Right ventricle myocardium superior (tissue), 1 donor: ENCODE measurements around the gene TEX2. TPM values are rescaled to one million over a fixed set of nuclear protein-coding genes. Genes with fewer than 3 reads are reported as not detected.
"Not testable (repeated sequence)": the region's sequence is repeated elsewhere in the genome, so short reads cannot be mapped to it uniquely, and the experiment has no call there.

Source experiments
- ATAC-seq: fragments of 200-7000 bp; cut with Tn5 transposase; one replicate; pipeline ENCODE4 v1.9.1; 2020; ENCODE audit warnings: mild to moderate bottlenecking; ENCODE audit not compliant: poor library complexity
- DNase-seq: peaks from one replicate; pipeline ENCODE4 v3.0.0-alpha.2; 2020
- intact Hi-C: fragments of 100-400 bp; cut with DNase I; formaldehyde crosslinking; loops from one replicate; pipeline ENCODE4 v1.11.2; 2022
- total RNA-seq: library from RNA; stranded (reverse); fragmentation: NEBNext Ultra II Directional; extraction: Animal tissue kit (Norgen Biotek cat#: 25700); gene quantifications from one replicate; pipeline ENCODE4 v1.2.1, GENCODE V29; 2021
- donor health status: DM: no; HTN: yes; CAD: no; lungs with severe emphysema.

TEX2 gene
- total RNA-seq, 1 donor from 2014 or later: 54.0 TPM

DNA sequence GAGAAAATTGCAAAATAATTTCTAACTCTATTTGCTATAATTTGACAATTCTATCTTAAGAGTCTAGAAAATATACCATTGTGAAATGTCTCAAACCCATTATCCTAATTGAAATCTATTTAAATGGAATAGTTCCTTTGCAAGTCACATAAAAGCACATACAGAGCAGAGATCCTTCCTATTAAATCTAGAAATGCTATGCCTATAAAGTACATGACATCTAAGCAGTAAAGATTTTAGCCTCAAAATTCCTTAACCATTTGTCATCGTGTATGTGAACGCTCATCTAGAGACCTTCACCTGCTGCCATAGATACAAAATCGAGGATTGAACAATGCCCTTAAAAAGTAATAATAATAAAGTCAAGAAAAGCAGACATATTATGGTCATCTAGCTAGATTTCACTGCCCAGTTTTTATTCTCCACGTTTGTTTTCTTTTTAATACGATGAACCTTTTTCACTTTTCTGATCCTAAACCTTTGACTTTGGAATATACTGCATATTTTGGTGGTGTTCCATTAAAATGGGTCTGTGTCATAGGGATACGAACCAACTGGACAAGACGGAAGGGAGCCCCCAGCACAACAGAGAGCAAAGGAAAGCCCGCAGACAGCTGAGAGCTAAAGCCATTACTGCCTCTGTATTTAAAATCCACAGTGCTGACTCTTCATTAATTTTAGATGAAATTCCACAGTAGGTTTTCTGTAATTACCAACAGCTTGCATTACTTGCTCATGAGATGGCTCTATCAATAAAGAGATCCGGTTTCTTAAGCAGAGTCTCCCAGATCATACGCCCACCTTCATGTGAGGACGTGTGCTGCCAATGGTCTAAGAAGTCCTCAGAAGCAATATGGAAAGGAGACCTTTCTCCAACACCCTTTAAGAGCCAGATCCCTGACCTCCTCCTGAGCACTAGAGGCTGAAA, 17.6 kb downstream of the TEX2 start:
- intact Hi-C loops: no loop called here
- DNase-seq: no peak
- no peak for ATAC-seq

DNA sequence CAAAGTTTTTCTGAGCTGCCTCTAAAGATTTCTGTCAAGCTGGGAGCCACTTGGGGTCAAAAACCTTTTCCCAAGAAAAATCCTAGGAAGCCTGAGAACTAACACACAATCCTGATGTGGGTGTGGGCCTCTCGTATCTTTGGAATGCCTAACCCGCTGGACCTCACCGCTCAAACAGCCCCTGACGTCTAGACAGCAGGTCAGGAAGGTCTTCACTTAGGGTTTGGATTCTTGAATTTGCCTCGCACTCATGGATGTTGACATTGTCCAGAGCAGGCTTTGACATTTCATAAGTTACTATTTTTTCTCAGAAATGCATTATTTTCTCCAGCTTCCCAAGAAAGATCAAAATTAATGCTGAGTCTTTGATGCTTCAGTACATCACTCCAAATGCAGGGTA, 18.9 kb downstream of the TEX2 start:
- DNase-seq (no peak), ATAC-seq (no peak)
- intact Hi-C loops: no loop called here

DNA sequence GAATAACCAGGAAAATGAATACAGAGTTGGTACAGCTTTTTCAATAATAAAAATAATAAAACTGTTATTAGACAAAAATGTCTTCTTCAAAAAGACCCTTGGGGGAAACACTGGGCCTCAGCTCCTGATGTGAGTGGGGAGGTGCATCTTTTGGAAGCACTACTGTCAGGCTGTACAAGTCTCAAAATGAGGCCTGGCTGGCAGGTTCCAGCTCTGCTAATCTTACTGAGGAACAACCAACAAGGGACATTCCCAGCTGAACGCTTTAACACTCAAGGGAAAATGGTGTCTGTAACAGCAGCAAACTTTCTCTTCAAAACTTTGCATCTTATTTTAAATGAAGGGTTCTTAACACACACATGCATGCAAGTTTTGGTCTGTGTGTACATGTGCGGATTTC, 19.7 kb downstream of the TEX2 start:
- no peak for ATAC-seq
- intact Hi-C loops: no loop called here
- DNase-seq: no peak

DNA sequence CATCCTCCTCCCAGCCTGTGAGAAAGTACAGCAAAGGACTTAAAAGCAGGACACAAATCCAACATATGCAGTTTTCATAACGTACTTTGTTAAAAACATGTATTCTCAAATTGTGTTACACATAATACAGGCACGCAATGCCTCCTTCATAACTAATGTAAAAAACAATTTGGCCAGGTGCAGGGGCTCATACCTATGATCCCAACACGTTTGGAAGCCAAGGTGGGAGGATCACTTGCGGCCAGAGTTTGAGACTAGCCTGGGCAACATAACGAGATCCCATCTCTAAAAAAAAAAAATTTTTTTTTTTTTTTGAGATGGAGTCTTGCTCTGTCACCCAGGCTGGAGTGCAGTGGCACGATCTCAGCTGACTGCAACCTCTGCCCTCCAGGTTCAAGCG, 20.4 kb downstream of the TEX2 start:
- intact Hi-C loops: no loop called here
- no peak for DNase-seq
- no peak for ATAC-seq

DNA sequence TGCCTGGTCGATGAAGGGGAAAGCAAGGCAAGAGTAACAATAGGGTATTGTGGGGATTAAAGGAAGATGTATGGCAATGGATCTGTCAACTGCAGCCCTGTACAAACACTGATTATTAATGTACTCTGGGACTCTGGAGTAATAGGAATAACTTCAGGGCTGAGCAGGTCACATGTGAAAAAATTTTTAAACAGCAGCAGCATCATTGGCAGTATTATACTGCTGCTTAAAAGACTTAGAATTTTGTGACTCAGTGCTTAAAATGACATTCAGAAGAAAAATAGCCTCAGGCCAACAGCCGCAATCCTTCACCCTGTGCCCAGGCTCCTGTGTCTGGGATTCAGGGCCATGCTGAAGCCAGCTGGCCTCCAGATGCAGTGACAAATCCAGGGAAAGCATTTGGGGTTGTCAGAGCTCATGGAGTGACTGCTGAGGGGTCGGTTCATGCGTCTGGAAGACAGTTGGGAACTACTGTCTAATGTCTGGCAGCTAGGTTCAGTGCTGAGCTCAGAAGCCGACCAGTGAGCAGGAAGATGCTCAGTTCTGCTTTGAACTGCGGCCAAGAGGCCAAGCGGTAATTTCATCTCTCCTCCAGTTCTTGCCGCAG, 22.2 kb downstream of the TEX2 start:
- peak; percentile 53 for ATAC-seq
- intact Hi-C loops: no loop called here

DNA sequence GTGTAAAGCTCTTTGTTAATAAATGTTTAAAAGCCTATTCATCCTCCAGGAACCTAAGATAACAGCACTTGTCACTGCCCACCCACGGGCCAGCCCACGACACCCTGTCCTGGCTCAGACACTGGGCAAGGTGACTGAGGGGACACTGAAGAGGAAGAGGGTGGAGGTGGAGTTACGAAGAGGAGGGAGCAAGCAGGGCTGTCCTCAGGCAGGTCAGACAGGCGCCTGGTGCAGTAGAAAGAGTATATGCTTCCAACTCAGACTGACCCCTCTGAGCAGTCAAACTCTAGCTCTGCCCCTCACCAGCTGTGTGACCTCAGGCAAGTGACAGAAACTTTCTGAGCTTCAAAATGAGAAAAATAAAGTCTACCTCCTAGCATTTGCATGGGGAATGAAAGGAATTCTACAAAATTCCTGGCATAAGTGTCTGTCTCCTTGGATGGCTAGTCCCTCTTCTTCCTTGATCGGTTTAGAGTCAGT, 22.8 kb downstream of the TEX2 start:
- DNase-seq: no peak

More for the DNA sequence above, 22.2 kb downstream of the TEX2 start:
- peak; percentile 63 for DNase-seq

DNA sequence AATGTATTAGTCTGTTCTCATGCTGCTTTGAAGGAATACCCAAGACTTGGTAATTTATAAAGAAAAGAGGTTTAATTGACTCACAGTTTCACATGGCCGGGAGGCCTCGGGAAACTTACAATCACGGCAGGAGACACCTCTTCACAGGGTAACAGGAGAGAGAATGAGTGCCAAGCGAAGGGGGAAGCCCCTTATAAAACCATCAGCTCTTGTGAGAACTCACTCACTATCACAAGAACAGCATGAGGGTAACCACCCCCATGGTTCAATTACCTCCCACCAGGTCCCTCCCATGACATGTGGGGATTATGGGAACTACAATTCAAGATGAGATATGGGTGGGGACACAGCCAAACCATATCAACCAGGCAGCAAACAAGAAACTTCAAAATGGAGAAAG, 24.6 kb downstream of the TEX2 start:
- ATAC-seq, DNase-seq, intact Hi-C loops: not testable (repeated sequence)

More for the DNA sequence above, 22.8 kb downstream of the TEX2 start:
- intact Hi-C loops: no loop called here
- ATAC-seq: peak; percentile 81

DNA sequence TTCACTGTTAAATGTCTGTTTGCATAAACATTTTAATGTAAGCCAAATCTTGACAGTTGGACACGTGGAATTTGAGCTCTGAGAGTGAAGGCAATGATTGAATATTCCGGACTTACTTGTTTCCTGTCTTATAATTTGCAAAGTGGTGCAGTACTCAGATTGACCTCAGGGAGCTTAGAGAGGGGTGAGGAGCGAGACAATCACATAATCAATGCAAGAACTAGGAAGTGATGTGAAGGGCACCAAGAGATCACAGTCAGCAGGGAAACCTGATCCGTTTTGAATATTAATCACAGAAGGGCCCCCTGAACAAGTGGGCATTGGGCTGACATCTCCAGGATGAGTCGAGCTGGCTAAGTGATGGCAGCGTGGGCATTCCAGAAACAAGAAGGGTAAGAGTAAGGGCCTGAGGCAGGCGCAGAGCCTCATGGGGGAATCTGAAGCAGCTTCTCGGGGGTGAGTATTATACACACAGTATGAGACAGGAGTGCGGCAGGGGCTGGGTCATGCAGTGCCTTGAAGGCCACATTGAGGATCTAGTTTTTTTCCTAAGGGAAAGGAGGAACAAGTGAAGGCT, 26.1 kb downstream of the TEX2 start:
- DNase-seq (no peak), ATAC-seq (no peak)
- intact Hi-C loops: no loop called here

DNA sequence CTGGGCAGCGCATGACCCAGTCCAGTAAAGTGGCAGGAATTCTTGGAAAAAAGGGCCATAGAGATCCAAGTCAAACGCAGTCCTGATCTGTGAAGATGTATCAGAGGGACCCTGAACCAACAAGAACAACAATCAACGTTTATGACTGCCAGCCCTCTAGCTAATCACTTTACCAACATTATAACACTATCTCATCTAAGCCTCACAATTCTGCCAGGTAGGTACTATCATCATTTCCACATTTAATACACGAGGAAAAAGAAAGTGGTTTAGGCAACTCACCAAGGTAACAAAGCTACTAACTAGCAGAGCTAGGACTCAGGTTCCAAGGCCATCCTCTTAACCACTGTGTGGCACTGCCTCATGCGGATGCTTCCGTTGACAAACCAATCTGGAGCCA, 28.1 kb downstream of the TEX2 start:
- intact Hi-C loops: no loop called here
- DNase-seq (no peak), ATAC-seq (no peak)

DNA sequence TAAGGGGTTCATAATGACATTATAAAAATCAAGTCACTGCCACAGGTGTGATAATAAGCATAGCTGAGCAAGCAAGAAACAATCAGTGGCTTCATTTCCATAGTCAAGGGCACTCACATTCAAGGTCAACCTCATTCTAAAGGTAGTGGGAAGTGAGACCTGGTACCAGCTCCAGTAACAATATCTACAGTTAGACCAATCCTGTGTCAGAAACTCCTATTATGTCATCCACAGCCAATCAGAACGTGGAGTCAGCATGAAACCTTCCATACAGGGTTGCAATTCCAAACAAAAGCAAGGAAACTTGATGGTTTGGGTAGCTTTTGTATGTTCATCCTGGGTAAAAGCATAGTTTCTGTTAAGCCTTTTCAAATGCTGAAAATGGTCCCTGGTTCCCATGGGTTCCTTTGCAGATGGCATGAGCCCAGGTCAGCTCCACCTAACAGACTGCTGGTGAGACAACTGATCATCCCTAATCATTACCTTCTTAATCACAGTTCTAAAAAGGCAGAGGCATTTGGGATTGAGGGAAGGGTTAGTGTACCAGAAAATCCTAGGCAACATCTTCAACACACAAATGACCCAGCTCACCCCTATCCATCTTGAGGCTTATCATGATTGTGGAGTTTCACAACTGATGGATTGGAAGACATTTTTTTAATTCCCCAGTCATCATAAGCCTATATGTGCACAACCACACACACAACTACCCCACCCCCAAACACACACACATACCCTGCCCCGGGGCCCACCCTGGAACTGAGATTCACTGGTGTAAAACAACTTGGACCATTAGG, 30.4 kb downstream of the TEX2 start:
- intact Hi-C loops: no loop called here
- ATAC-seq (no peak), DNase-seq (no peak)

DNA sequence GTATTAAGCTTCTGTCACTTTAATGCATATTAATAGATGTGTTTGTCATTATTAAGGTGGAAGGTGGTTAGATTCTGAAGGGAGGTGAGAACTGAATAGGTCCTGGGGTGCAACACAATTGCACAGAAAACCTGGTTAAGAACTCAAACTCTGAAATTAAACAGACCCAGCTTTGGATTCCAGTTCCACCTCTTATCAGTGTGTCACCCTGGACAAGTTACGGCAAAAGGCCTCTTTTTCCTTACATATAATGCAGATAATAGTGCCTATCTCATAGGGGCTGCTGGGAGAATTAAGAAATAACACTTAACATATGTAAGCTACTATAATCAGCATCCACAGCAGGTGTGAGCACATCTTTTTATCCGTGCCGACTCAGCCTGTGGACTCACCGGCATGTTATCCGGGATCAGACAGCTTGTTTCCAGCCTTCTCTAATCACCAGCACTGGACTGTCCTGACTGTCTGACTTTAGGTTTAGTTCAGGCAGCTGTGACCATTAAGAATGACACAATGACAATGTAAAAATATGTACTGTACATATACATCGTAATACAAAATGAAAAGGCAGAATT, 31.4 kb downstream of the TEX2 start:
- DNase-seq: no peak
- intact Hi-C loops: no loop called here
- no peak for ATAC-seq

DNA sequence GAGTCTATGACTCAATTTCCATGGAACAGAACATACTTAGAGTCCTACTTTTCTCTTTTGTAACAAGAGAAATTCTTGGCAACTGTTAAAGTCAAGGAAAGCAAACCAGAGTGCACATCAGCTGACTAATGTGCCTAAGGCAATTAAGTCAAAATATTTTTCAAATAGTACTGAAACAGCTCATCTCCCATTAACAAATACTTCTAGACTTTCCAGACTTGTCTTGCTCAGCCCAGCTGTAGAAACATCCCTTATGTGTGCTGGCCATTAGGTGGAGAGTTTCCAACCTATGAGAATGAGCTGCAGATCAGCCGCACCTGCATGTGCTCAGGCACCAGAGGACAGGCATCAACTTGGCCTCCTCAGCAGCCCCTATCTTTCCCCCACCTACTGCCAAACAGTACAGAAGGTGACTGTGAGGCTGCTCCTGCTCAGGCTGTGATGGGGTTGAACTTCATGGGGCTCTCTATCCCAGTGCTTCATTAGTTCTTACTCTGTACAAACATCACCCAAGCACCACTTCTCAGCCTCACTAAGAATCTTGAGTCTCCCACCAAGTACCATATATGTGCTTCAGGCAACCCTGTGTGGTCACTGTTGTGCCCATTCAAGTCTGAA, 32.2 kb downstream of the TEX2 start:
- DNase-seq (no peak), ATAC-seq (peak; percentile 62)
- intact Hi-C loops: no loop called here

DNA sequence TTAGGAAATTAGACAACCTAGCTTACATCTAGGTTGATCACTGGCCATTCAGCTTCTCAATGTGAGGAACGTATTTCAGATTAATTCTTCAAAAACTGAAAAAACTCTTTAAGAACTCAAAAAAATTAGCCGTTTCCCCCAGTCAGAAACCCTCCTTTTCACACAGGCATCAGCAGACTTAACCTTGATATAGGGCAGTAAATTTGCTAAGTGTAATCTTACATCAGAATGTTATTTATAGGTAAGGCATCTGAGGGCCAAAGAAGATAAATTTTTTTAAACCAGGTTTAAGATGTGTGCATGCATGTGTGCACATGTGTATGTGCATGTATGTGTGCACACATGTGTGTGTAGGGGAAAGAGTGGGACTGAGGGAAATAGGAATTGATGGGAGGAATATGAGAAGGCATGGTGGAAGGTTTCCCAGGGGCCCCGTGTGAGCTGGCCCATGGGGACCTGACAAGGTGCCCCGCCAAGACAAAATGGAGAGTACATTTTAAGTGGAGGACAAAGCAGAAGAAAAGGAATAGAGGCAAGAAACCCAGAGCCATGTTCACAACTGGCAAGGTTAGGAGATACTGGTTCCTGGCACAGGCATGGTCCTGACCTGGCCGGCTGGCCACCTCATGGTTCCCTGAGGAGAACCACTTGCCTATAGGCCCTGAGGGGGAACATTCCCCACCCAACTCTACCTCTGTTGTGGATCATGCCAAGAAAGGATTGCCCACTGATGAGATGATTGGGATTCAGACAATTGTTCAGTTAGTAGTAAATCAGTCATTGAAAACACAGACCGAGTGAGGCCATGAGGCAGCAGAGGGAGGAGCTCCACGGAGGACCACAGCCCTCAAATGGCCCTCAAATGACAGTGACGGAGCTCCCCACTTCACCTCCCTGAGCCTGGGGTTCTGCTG, 33.0 kb downstream of the TEX2 start:
- peak; percentile 8 for ATAC-seq
- intact Hi-C loops: no loop called here
- no peak for DNase-seq

DNA sequence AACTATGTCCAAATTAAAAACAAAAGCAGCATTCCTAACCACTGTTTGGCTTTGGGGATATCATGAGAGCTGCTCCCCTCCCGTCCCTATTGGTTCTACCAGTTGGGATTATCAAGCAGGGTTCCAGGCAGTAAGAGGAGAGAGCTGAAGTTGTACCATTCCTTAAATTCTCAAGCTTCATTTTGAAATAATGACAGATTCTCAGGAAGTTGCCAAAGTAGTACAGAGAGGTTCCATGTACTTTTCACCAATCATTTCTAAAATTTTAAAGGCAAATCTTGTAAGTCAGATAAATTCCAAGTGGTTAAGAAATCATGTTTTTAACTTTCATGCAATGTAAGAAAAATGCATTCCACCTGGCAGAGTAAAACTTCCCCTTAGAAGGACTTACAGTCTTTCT, 36.9 kb downstream of the TEX2 start:
- ATAC-seq: no peak
- DNase-seq: no peak
- intact Hi-C loops: no loop called here

DNA sequence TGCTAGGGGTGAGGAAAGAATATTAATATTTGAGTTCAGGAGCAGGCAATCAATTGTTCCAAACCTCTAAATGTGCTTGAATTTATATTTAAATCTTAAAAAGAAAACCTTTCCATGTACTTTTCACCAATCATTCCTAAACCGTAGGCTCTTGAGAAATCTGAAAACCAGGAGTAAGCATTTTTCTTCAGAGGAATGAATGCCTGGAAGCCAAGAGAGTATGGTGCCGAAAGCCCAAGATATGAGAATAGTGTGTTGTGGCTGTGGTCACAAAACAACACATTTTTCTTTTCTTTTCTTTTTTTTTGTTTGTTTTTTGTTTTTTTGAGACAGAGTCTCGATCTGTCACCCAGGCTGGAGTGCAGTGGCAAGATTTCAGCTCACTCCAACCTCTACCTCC, 37.6 kb downstream of the TEX2 start:
- intact Hi-C loops: no loop called here
- ATAC-seq (no peak), DNase-seq (no peak)

DNA sequence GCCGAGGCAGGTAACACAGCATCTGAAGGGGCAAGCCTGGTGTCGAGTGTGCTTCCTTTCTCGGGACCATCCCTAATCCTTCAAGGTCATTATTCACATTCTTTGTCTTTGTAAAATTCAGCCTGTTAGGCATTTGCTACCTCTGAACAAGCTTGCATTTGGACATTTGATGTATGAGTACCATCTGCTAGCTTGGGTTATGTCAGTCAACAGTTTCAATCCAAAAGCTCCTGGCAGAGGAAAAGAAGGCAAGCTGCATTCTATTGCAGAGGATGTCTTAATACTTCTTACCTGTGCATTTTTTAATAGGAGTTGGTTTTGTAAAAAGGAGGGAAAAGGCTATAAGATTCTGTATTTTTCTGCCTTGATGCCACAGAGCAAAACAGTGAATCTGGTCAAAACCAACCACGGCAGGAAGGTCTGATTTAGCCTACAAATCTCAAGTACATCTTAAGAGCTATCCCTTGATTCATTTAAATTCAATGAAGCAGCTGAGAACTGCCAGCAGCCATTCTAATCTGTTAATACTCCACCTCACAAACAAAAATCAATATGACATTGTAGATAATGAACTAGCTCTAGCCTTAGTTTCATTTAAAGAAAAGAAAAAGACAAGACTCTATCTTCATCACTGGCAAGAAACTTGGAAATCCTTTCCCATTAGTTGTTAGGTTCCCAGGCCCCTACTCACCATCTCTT, 39.0 kb downstream of the TEX2 start:
- DNase-seq (no peak), ATAC-seq (no peak)
- intact Hi-C loops: no loop called here

DNA sequence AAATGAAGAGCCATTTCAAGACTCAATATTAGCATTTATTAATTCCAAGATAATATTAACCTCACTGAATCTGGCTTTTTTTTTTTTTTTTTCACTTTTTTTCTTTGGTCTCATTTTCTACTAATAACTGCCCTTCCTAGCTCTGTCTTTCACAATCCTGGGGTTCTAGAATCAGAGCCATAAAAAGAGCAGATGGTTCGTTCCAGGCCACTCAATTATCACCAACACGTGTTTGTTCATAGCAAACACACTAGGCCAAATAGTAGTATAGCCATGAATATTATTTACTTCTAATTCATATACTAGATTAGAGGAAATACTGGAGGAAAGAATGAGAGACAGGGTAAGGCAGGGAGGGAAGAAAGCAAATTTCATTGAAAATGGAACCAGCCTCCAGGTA, 39.8 kb downstream of the TEX2 start:
- no peak for ATAC-seq
- intact Hi-C loops: no loop called here
- DNase-seq: no peak
